HepG2 (cell line): ENCODE data around the gene VPS9D1. TPM values are rescaled to one million over a fixed set of nuclear protein-coding genes. Genes with fewer than 3 reads are reported as not detected.

ENCODE experiments used
- CBX2 ChIP-seq, 2 experiments: fragments of 200-600 bp in 1 of 2; sonication (generic); formaldehyde crosslinking in 1 of 2; IDR thresholded peaks; 2 replicates each; pipeline versions ENCODE4 v1.7.0 to v1.8.1; 2018 to 2022; ENCODE audit warnings: low read depth in 2 of 2, low read length in 1 of 2, mild to moderate bottlenecking in 1 of 2, missing genetic modification reagents in 1 of 2
- GZF1 ChIP-seq: sonication (generic); formaldehyde crosslinking; IDR thresholded peaks from 2 replicates; pipeline ENCODE4 v1.5.1; 2020; ENCODE audit warnings: mild to moderate bottlenecking, missing genetic modification reagents
- HNRNPK ChIP-seq: fragments of 200-400 bp; formaldehyde crosslinking; IDR thresholded peaks from 2 replicates; pipeline ENCODE4 v1.6.1; 2018; ENCODE audit warnings: low read length, low read depth, moderate library complexity, mild to moderate bottlenecking; ENCODE audit not compliant: poor library complexity, severe bottlenecking
- ISL2 ChIP-seq: sonication (generic); formaldehyde crosslinking; IDR thresholded peaks from 2 replicates; pipeline ENCODE4 v1.5.0; 2020; ENCODE audit warnings: missing genetic modification reagents
- MATR3 ChIP-seq: sonication (generic); formaldehyde crosslinking; IDR thresholded peaks from 2 replicates; pipeline ENCODE4 v1.4.0; 2020; ENCODE audit warnings: missing genetic modification reagents
- MBD4 ChIP-seq: IDR thresholded peaks from 2 replicates; pipeline ENCODE4 v1.6.1; 2012; ENCODE audit warnings: low read length, inconsistent platforms, borderline replicate concordance
- MEIS2 ChIP-seq: sonication (generic); formaldehyde crosslinking; IDR thresholded peaks from 2 replicates; pipeline ENCODE4 v1.9.0; 2021; ENCODE audit warnings: mild to moderate bottlenecking, missing genetic modification reagents
- RFXAP ChIP-seq: sonication (generic); formaldehyde crosslinking; IDR thresholded peaks from 2 replicates; pipeline ENCODE4 v1.4.0; 2020; ENCODE audit warnings: missing genetic modification reagents, borderline replicate concordance
- RXRA ChIP-seq: sonication (generic); formaldehyde crosslinking; IDR thresholded peaks from 2 replicates; pipeline ENCODE4 v1.5.1; 2020; ENCODE audit warnings: missing genetic modification reagents
- SALL1 ChIP-seq: sonication (generic); formaldehyde crosslinking; IDR thresholded peaks from 2 replicates; pipeline ENCODE4 v1.8.0; 2022; ENCODE audit warnings: mild to moderate bottlenecking, missing genetic modification reagents
- SCMH1 ChIP-seq: sonication (generic); formaldehyde crosslinking; IDR thresholded peaks from 2 replicates; pipeline ENCODE4 v1.9.0; 2021; ENCODE audit warnings: missing genetic modification reagents, mild to moderate bottlenecking, borderline replicate concordance
- SIX1 ChIP-seq: sonication (generic); formaldehyde crosslinking; IDR thresholded peaks from 2 replicates; pipeline ENCODE4 v1.4.0; 2020; ENCODE audit warnings: missing genetic modification reagents, borderline replicate concordance
- TRIM24 ChIP-seq: sonication (generic); formaldehyde crosslinking; IDR thresholded peaks from 2 replicates; pipeline ENCODE4 v1.8.0; 2022; ENCODE audit warnings: mild to moderate bottlenecking, missing genetic modification reagents
- ZMYM3 ChIP-seq: sonication (generic); formaldehyde crosslinking; IDR thresholded peaks from 2 replicates; pipeline ENCODE4 v1.5.1; 2020; ENCODE audit warnings: mild to moderate bottlenecking, missing genetic modification reagents
- ZNF263 ChIP-seq: sonication (generic); formaldehyde crosslinking; IDR thresholded peaks from 2 replicates; pipeline ENCODE4 v1.4.0; 2020; ENCODE audit warnings: missing genetic modification reagents
- ZNF331 ChIP-seq: sonication (generic); formaldehyde crosslinking; IDR thresholded peaks from 2 replicates; pipeline ENCODE4 v1.4.0; 2020; ENCODE audit warnings: missing genetic modification reagents
- ZNF564 ChIP-seq: sonication (generic); formaldehyde crosslinking; IDR thresholded peaks from 2 replicates; pipeline ENCODE4 v1.8.1; 2023; ENCODE audit warnings: mild to moderate bottlenecking, missing genetic modification reagents
- ZNF569 ChIP-seq: sonication (generic); formaldehyde crosslinking; IDR thresholded peaks from 2 replicates; pipeline ENCODE4 v1.5.0; 2020; ENCODE audit warnings: mild to moderate bottlenecking, missing genetic modification reagents, moderate library complexity, borderline replicate concordance
- ZNF605 ChIP-seq: sonication (generic); formaldehyde crosslinking; IDR thresholded peaks from 2 replicates; pipeline ENCODE4 v1.8.0; 2022; ENCODE audit warnings: mild to moderate bottlenecking, missing genetic modification reagents
- ZNF607 ChIP-seq: sonication (generic); formaldehyde crosslinking; IDR thresholded peaks from 2 replicates; pipeline ENCODE4 v1.5.1; 2020; ENCODE audit warnings: missing genetic modification reagents, mild to moderate bottlenecking, borderline replicate concordance
- ZNF670 ChIP-seq: sonication (generic); formaldehyde crosslinking; IDR thresholded peaks from 2 replicates; pipeline ENCODE4 v1.8.0; 2022; ENCODE audit warnings: mild to moderate bottlenecking, missing genetic modification reagents, borderline replicate concordance
- ZNF720 ChIP-seq: sonication (generic); formaldehyde crosslinking; IDR thresholded peaks from 2 replicates; pipeline ENCODE4 v1.4.0; 2020; ENCODE audit warnings: missing genetic modification reagents
- polyA plus RNA-seq, 8 experiments: library from polyadenylated mRNA; depleted of rRNA in 3 of 8; stranded (reverse) in 7 of 8; unstranded in 1 of 8; fragments of >200 nt; fragmentation: Illumina TruSeq in 4 of 8; extraction: Trizol in 4 of 8; gene quantifications; 2 replicates each; pipeline versions ENCODE4 v1.2.1 to v1.2.3, GENCODE V29; 2011 to 2016; ENCODE audit warnings: low read depth in 4 of 8, missing spikeins in 1 of 8, mixed read lengths in 1 of 8; ENCODE audit not compliant: insufficient read depth in 1 of 8
- total RNA-seq, 5 experiments: library from RNA; depleted of rRNA; stranded (reverse); fragments of >200 nt; fragmentation: Illumina TruSeq; extraction: Trizol; gene quantifications; 2 replicates each; pipeline ENCODE4 v1.2.3, GENCODE V29; 2016; ENCODE audit warnings: low read depth in 1 of 5
- TF ChIP-seq, protein P1 (sequence below): sonication (generic); formaldehyde crosslinking; IDR thresholded peaks from 2 replicates; pipeline ENCODE4 v1.5.1; 2020; ENCODE audit warnings: missing genetic modification reagents, mild to moderate bottlenecking, borderline replicate concordance
- TF ChIP-seq, protein P2 (sequence below): IDR thresholded peaks from 2 replicates; pipeline ENCODE4 v1.6.1; 2016; ENCODE audit warnings: low read depth, borderline replicate concordance
- TF ChIP-seq, protein P3 (sequence below): sonication (generic); formaldehyde crosslinking; IDR thresholded peaks from 2 replicates; pipeline ENCODE4 v1.4.0; 2020; ENCODE audit warnings: missing genetic modification reagents
- TF ChIP-seq, protein P4 (sequence below): IDR thresholded peaks from 2 replicates; pipeline ENCODE4 v1.6.1; 2016; ENCODE audit warnings: low read depth

VPS9D1 gene
- total and polyA plus RNA-seq, 2 of the 13 experiments (the other 11 are each of a cell fraction or from before 2014, with no cell fraction given) = 10.1 to 13.2 TPM

DNA sequence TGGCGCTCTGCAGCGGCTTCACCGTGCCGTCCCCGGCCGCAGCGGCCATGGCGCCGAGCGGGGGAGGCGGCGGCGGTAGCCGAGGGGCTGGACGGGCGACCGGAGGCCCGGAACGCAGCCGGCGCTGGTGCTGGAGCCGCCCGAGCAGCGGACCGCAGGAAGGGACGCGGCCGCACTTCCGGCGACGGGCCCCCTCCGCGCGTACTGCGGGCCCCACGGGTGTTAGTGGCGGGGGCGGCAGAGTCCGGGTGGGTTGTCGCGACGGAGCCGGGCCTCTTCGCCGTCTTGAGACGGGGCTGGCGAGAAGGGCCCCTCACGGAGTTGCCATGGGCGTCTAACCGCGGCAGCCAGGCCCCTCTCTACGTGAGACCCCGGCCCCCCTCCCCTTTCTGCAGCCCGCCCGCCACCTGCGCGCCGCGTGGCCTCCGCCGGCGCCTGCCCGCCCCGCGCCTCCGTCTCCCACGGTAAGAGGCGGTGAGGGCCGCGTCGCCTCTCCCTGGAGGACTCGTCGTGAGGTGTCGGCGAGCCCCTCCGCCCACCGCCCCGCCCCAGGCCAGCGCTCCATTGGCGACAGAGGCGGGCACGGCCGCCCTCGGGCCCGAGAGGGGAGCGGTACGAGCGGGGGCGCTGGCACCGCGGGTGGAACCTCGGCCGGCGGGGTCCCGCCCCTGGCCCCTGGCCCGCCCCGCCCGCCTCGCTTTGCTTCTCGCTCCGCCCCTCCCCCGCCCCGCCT lies at the start of gene VPS9D1, which contains the start of gene ZNF276 (continued):
- no peak for TF ChIP-seq ZNF720 (CRISPR knock-in tag)
- 0 out of 2 replicates have a peak, but pooled peaks have one; percentile 55 for TF ChIP-seq RXRA (CRISPR knock-in tag)
- TF ChIP-seq ZNF331 (CRISPR knock-in tag) = peak; percentile 74
- TF ChIP-seq ZNF670 (CRISPR knock-in tag) = peak; percentile 3; the same call in 1 of the 2 replicates
- peak; percentile 86 for TF ChIP-seq SALL1 (CRISPR knock-in tag)
- TF ChIP-seq, protein P1, sequence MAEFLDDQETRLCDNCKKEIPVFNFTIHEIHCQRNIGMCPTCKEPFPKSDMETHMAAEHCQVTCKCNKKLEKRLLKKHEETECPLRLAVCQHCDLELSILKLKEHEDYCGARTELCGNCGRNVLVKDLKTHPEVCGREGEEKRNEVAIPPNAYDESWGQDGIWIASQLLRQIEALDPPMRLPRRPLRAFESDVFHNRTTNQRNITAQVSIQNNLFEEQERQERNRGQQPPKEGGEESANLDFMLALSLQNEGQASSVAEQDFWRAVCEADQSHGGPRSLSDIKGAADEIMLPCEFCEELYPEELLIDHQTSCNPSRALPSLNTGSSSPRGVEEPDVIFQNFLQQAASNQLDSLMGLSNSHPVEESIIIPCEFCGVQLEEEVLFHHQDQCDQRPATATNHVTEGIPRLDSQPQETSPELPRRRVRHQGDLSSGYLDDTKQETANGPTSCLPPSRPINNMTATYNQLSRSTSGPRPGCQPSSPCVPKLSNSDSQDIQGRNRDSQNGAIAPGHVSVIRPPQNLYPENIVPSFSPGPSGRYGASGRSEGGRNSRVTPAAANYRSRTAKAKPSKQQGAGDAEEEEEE = no peak
- TF ChIP-seq SIX1 (CRISPR knock-in tag) = no peak
- TF ChIP-seq, protein P2, sequence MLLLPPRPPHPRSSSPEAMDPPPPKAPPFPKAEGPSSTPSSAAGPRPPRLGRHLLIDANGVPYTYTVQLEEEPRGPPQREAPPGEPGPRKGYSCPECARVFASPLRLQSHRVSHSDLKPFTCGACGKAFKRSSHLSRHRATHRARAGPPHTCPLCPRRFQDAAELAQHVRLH (CRISPR knock-in tag) = peak; percentile 75
- TF ChIP-seq, protein P3, sequence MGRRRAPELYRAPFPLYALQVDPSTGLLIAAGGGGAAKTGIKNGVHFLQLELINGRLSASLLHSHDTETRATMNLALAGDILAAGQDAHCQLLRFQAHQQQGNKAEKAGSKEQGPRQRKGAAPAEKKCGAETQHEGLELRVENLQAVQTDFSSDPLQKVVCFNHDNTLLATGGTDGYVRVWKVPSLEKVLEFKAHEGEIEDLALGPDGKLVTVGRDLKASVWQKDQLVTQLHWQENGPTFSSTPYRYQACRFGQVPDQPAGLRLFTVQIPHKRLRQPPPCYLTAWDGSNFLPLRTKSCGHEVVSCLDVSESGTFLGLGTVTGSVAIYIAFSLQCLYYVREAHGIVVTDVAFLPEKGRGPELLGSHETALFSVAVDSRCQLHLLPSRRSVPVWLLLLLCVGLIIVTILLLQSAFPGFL = peak; percentile 26; the same call in 1 of the 2 replicates
- no peak for TF ChIP-seq SCMH1 (CRISPR knock-in tag)
- TF ChIP-seq CBX2 (IDR thresholded peaks at IDR 0.05; ENCODE audit: low read depth, low read length) = no peak
- TF ChIP-seq CBX2 (CRISPR knock-in tag; IDR thresholded peaks at IDR 0.05; ENCODE audit: low read depth) = no peak
- TF ChIP-seq ZNF564 (CRISPR knock-in tag) = peak; percentile 97
- TF ChIP-seq, protein P4, sequence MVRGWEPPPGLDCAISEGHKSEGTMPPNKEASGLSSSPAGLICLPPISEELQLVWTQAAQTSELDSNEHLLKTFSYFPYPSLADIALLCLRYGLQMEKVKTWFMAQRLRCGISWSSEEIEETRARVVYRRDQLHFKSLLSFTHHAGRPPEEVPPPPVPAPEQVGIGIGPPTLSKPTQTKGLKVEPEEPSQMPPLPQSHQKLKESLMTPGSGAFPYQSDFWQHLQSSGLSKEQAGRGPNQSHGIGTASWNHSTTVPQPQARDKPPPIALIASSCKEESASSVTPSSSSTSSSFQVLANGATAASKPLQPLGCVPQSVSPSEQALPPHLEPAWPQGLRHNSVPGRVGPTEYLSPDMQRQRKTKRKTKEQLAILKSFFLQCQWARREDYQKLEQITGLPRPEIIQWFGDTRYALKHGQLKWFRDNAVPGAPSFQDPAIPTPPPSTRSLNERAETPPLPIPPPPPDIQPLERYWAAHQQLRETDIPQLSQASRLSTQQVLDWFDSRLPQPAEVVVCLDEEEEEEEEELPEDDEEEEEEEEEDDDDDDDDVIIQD (CRISPR knock-in tag) = no peak
- no peak; the same call in 1 of the 2 replicates for TF ChIP-seq ISL2 (CRISPR knock-in tag)
- no peak for TF ChIP-seq ZMYM3
- TF ChIP-seq MBD4 = no peak
- TF ChIP-seq ZNF263 (CRISPR knock-in tag) = peak; percentile 36; the same call in 1 of the 2 replicates
- no peak for TF ChIP-seq ZNF569 (CRISPR knock-in tag)
- peak; percentile 48; the same call in 1 of the 2 replicates for TF ChIP-seq MATR3 (CRISPR knock-in tag)
- TF ChIP-seq MEIS2 (CRISPR knock-in tag) = peak; percentile 78
- TF ChIP-seq ZNF607 (CRISPR knock-in tag) = peak; percentile 98
- TF ChIP-seq HNRNPK = peak; percentile 83
- TF ChIP-seq TRIM24 (CRISPR knock-in tag) = no peak; the same call in 1 of the 2 replicates
- TF ChIP-seq ZNF605 (CRISPR knock-in tag) = 0 out of 2 replicates have a peak, but pooled peaks have one; percentile 8
- TF ChIP-seq GZF1 (CRISPR knock-in tag) = peak; percentile 74; the same call in 1 of the 2 replicates
- peak; percentile 83 for TF ChIP-seq RFXAP (CRISPR knock-in tag)
